ENCODE measurements around the gene PLCL2.

Gene PLCL2

GRCh38 chr3:16982460-16982859, 97.7 kb downstream of the PLCL2 start:
- Histone ChIP-seq H3K36me3 (ENCODE audit: insufficient read depth) (no peaks in the 10 kb centered on the region), H3K27me3 (ENCODE audit: insufficient read depth, low read depth) (no peaks in the 10 kb centered on the region), H3K4me1 (ENCODE audit: low read depth, poor library complexity, severe bottlenecking) (no peaks in the 10 kb centered on the region), H3K79me2 (ENCODE audit: insufficient read depth, low read depth) (peaks cover 13% of the 10 kb centered on the region; the same call in 1 of the 2 replicates), H3K9ac (no peak overlapping the region), H2AFZ (ENCODE audit: low read depth) (no peak overlapping the region), H4K20me1 (ENCODE audit: insufficient read depth) (no peaks in the 10 kb centered on the region), H3K27ac (no peak overlapping the region), H3K4me2 (no peak overlapping the region), H3K4me3 (IDR thresholded peaks at IDR 0.05; ENCODE audit: insufficient read depth, low read depth, low read length) (no peak overlapping the region)
- TF ChIP-seq CTCF (conservative IDR thresholded peaks at IDR 0.05; ENCODE audit: low read depth, low read length): no peak

DNA sequence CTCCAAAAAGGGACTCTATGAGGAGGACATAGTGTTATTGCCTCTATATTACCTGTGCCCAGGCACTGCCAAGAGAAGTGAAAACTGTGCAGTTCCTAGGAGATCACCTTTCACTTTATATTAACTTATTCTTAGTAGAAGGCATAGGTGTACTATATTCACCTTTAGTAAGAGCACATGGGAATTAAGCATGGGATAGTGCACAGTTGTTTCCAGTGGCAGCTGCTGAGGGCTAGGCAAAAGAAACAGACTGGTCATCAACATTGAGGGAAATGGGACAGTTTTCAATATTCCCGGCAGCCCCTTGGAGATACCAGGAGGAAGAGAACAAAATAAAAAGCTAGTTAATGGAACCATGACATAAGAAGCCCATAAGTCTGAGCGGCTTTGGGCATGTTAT, 100.9 kb downstream of the PLCL2 start:
- Histone ChIP-seq H3K27me3 (ENCODE audit: insufficient read depth, low read depth) (no peaks in the 10 kb centered on the region), H3K9ac (no peak overlapping the region), H3K4me3 (IDR thresholded peaks at IDR 0.05; ENCODE audit: insufficient read depth, low read depth, low read length) (no peak overlapping the region), H3K4me2 (no peak overlapping the region), H3K36me3 (ENCODE audit: insufficient read depth) (no peaks in the 10 kb centered on the region), H2AFZ (ENCODE audit: low read depth) (no peak overlapping the region), H3K27ac (no peak overlapping the region), H3K4me1 (ENCODE audit: low read depth, poor library complexity, severe bottlenecking) (no peaks in the 10 kb centered on the region), H3K79me2 (ENCODE audit: insufficient read depth, low read depth) (peaks cover 13% of the 10 kb centered on the region; the same call in 1 of the 2 replicates), H4K20me1 (ENCODE audit: insufficient read depth) (no peaks in the 10 kb centered on the region)
- TF ChIP-seq CTCF (conservative IDR thresholded peaks at IDR 0.05; ENCODE audit: low read depth, low read length): no peak

GRCh38 chr3:16987141-16987540, 102.4 kb downstream of the PLCL2 start:
- TF ChIP-seq CTCF (conservative IDR thresholded peaks at IDR 0.05; ENCODE audit: low read depth, low read length): no peak
- H3K4me1 ChIP-seq (ENCODE audit: low read depth, poor library complexity, severe bottlenecking): no peaks in the 10 kb centered on the region
- no peaks in the 10 kb centered on the region for H4K20me1 ChIP-seq (ENCODE audit: insufficient read depth)
- no peaks in the 10 kb centered on the region for H3K27me3 ChIP-seq (ENCODE audit: insufficient read depth, low read depth)
- H3K79me2 ChIP-seq (ENCODE audit: insufficient read depth, low read depth): peaks cover 13% of the 10 kb centered on the region; the same call in 1 of the 2 replicates
- H3K4me2 ChIP-seq: no peak overlapping the region
- no peak overlapping the region for H2AFZ ChIP-seq (ENCODE audit: low read depth)
- no peaks in the 10 kb centered on the region for H3K36me3 ChIP-seq (ENCODE audit: insufficient read depth)
- no peak overlapping the region for H3K9ac ChIP-seq
- H3K4me3 ChIP-seq (IDR thresholded peaks at IDR 0.05; ENCODE audit: insufficient read depth, low read depth, low read length): no peak overlapping the region
- no peak overlapping the region for H3K27ac ChIP-seq

- Histone ChIP-seq H3K9ac (no peak overlapping the region), H4K20me1 (ENCODE audit: insufficient read depth) (no peaks in the 10 kb centered on the region), H3K27me3 (ENCODE audit: insufficient read depth, low read depth) (no peaks in the 10 kb centered on the region), H2AFZ (ENCODE audit: low read depth) (no peak overlapping the region), H3K4me2 (no peak overlapping the region), H3K27ac (no peak overlapping the region), H3K4me1 (ENCODE audit: low read depth, poor library complexity, severe bottlenecking) (no peaks in the 10 kb centered on the region), H3K4me3 (IDR thresholded peaks at IDR 0.05; ENCODE audit: insufficient read depth, low read depth, low read length) (no peak overlapping the region), H3K79me2 (ENCODE audit: insufficient read depth, low read depth) (peaks cover 20% of the 10 kb centered on the region; the same call in 1 of the 2 replicates), H3K36me3 (ENCODE audit: insufficient read depth) (no peaks in the 10 kb centered on the region)
- no peak for TF ChIP-seq CTCF (conservative IDR thresholded peaks at IDR 0.05; ENCODE audit: low read depth, low read length)
These were observed 105.4 kb downstream of the PLCL2 start for GRCh38 chr3:16990163-16990562.
